GM12864 (cell line): Measurements from ENCODE around the gene IRF2BPL.

Source experiments
- DNase-seq: peaks from one replicate; pipeline ENCODE4 v3.0.0-alpha.2; 2011; ENCODE audit warnings: low read depth
- H3K4me3 ChIP-seq: 2 replicates; pipeline ENCODE4 v1.5.1; 2011; ENCODE audit warnings: mild to moderate bottlenecking, low read depth, low read length, control low read depth
- CTCF ChIP-seq: IDR thresholded peaks from 2 replicates; pipeline ENCODE4 v1.5.1; 2011; ENCODE audit warnings: low read depth, mild to moderate bottlenecking, moderate library complexity, low read length, control low read depth, inconsistent platforms; ENCODE audit errors: missing control alignments

Gene IRF2BPL

GRCh38 chr14:77032491-77032843, 4.0 kb upstream of the IRF2BPL start:
- no peak overlapping the region for H3K4me3 ChIP-seq
- no peak for TF ChIP-seq CTCF
- no peak for DNase-seq

- DNase-seq, result no peak
- H3K4me3 ChIP-seq, result no peak overlapping the region
- TF ChIP-seq CTCF, result no peak
Observed at GRCh38 chr14:77031759-77032490, 3.4 kb upstream of the IRF2BPL start.

- no peak for DNase-seq
- TF ChIP-seq CTCF, result peak; percentile 9
- H3K4me3 ChIP-seq, result peak overlapping the region; percentile 69
Observed at GRCh38 chr14:77027538-77028383, 747 bp downstream of the IRF2BPL start.

GRCh38 chr14:77026930-77027537, 1.5 kb downstream of the IRF2BPL start:
- H3K4me3 ChIP-seq, result peak overlapping the region; percentile 69
- no peak for DNase-seq
- TF ChIP-seq CTCF, result no peak

- no peak for DNase-seq
- TF ChIP-seq CTCF, result no peak
- peak overlapping the region; percentile 69 for H3K4me3 ChIP-seq
Observed at GRCh38 chr14:77026166-77026929, 2.2 kb downstream of the IRF2BPL start.

- no peak for TF ChIP-seq CTCF
- DNase-seq, result no peak
- no peak overlapping the region for H3K4me3 ChIP-seq
Observed at GRCh38 chr14:77025744-77026165, 2.8 kb downstream of the IRF2BPL start.
